ENCODE data around the gene DNAJC30.

GRCh38 chr7:73728551-73728950 lies 45.3 kb upstream of the DNAJC30 start:
- TF ChIP-seq POLR2AphosphoS5 (IDR thresholded peaks at IDR 0.05) = no peak
- TF ChIP-seq, protein P1, sequence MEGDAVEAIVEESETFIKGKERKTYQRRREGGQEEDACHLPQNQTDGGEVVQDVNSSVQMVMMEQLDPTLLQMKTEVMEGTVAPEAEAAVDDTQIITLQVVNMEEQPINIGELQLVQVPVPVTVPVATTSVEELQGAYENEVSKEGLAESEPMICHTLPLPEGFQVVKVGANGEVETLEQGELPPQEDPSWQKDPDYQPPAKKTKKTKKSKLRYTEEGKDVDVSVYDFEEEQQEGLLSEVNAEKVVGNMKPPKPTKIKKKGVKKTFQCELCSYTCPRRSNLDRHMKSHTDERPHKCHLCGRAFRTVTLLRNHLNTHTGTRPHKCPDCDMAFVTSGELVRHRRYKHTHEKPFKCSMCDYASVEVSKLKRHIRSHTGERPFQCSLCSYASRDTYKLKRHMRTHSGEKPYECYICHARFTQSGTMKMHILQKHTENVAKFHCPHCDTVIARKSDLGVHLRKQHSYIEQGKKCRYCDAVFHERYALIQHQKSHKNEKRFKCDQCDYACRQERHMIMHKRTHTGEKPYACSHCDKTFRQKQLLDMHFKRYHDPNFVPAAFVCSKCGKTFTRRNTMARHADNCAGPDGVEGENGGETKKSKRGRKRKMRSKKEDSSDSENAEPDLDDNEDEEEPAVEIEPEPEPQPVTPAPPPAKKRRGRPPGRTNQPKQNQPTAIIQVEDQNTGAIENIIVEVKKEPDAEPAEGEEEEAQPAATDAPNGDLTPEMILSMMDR (IDR thresholded peaks at IDR 0.05) = no peak
- no peak for TF ChIP-seq POLR2A (IDR thresholded peaks at IDR 0.05)

All from breast epithelium (tissue), 3 donors.